HL-60 (cell line): ENCODE measurements around the gene TMCO2.

Experiments used
- DNase-seq, 2 experiments: peaks; one replicate each; pipeline ENCODE4 v3.0.0-alpha.2; 2010 to 2020; ENCODE audit warnings: low read depth in 1 of 2, low spot score in 1 of 2
- H3K27ac ChIP-seq: fragments of 250-450 bp; sonication (Bioruptor Pico); replicated peaks from 2 replicates; pipeline ENCODE4 v1.5.1; 2020; ENCODE audit warnings: mild to moderate bottlenecking, moderate library complexity
- H3K27me3 ChIP-seq: fragments of 250-450 bp; sonication (Bioruptor Pico); 2 replicates; pipeline ENCODE4 v1.5.1; 2021; ENCODE audit warnings: mild to moderate bottlenecking, moderate library complexity; ENCODE audit not compliant: insufficient read depth, poor library complexity, severe bottlenecking
- H3K4me3 ChIP-seq: replicated peaks from 2 replicates; pipeline ENCODE4 v1.5.1; 2011; ENCODE audit warnings: mild to moderate bottlenecking, control low read depth, low read length; ENCODE audit not compliant: insufficient read depth
- GABPA ChIP-seq: IDR thresholded peaks from 2 replicates; pipeline ENCODE4 v1.6.1; 2012; ENCODE audit warnings: low read depth
- POLR2AphosphoS5 ChIP-seq: IDR thresholded peaks from 2 replicates; pipeline ENCODE4 v1.6.1; 2012; ENCODE audit warnings: low read depth
- SPI1 ChIP-seq: IDR thresholded peaks from 2 replicates; pipeline ENCODE4 v1.6.1; 2012; ENCODE audit warnings: low read depth, mild to moderate bottlenecking, borderline replicate concordance
- TF ChIP-seq, protein P1 (sequence below): IDR thresholded peaks from 2 replicates; pipeline ENCODE4 v1.6.1; 2012; ENCODE audit warnings: low read depth; ENCODE audit not compliant: insufficient replicate concordance
- TF ChIP-seq, protein P2 (sequence below): IDR thresholded peaks from one replicate; pipeline ENCODE4 v1.5.1; 2011; ENCODE audit warnings: low read length, control low read depth, inconsistent platforms; ENCODE audit not compliant: insufficient read depth

Gene TMCO2

GRCh38 chr1:40273547-40274166 lies 25.9 kb downstream of the TMCO2 start:
- Histone ChIP-seq H3K4me3 (no peak overlapping the region), H3K27ac (no peak overlapping the region), H3K27me3 (no peaks in the 10 kb centered on the region)
- DNase-seq, result no peak
- TF ChIP-seq, protein P1, sequence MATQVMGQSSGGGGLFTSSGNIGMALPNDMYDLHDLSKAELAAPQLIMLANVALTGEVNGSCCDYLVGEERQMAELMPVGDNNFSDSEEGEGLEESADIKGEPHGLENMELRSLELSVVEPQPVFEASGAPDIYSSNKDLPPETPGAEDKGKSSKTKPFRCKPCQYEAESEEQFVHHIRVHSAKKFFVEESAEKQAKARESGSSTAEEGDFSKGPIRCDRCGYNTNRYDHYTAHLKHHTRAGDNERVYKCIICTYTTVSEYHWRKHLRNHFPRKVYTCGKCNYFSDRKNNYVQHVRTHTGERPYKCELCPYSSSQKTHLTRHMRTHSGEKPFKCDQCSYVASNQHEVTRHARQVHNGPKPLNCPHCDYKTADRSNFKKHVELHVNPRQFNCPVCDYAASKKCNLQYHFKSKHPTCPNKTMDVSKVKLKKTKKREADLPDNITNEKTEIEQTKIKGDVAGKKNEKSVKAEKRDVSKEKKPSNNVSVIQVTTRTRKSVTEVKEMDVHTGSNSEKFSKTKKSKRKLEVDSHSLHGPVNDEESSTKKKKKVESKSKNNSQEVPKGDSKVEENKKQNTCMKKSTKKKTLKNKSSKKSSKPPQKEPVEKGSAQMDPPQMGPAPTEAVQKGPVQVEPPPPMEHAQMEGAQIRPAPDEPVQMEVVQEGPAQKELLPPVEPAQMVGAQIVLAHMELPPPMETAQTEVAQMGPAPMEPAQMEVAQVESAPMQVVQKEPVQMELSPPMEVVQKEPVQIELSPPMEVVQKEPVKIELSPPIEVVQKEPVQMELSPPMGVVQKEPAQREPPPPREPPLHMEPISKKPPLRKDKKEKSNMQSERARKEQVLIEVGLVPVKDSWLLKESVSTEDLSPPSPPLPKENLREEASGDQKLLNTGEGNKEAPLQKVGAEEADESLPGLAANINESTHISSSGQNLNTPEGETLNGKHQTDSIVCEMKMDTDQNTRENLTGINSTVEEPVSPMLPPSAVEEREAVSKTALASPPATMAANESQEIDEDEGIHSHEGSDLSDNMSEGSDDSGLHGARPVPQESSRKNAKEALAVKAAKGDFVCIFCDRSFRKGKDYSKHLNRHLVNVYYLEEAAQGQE, result no peak
- TF ChIP-seq SPI1, result no peak
- no peak for TF ChIP-seq POLR2AphosphoS5
- no peak for TF ChIP-seq GABPA
- TF ChIP-seq, protein P2, sequence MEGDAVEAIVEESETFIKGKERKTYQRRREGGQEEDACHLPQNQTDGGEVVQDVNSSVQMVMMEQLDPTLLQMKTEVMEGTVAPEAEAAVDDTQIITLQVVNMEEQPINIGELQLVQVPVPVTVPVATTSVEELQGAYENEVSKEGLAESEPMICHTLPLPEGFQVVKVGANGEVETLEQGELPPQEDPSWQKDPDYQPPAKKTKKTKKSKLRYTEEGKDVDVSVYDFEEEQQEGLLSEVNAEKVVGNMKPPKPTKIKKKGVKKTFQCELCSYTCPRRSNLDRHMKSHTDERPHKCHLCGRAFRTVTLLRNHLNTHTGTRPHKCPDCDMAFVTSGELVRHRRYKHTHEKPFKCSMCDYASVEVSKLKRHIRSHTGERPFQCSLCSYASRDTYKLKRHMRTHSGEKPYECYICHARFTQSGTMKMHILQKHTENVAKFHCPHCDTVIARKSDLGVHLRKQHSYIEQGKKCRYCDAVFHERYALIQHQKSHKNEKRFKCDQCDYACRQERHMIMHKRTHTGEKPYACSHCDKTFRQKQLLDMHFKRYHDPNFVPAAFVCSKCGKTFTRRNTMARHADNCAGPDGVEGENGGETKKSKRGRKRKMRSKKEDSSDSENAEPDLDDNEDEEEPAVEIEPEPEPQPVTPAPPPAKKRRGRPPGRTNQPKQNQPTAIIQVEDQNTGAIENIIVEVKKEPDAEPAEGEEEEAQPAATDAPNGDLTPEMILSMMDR, result no peak

GRCh38 chr1:40274331-40274730 lies 26.6 kb downstream of the TMCO2 start:
- H3K27me3 ChIP-seq, result no peaks in the 10 kb centered on the region
- no peak overlapping the region for H3K4me3 ChIP-seq
- no peak overlapping the region for H3K27ac ChIP-seq
- no peak for DNase-seq
- TF ChIP-seq, protein P1, result no peak
- TF ChIP-seq GABPA (no peak), POLR2AphosphoS5 (no peak), SPI1 (no peak)
- TF ChIP-seq, protein P2, result no peak

- no peak overlapping the region for H3K27ac ChIP-seq
Observed at GRCh38 chr1:40276122-40276521, 28.4 kb downstream of the TMCO2 start.

More at GRCh38 chr1:40276122-40276521, 28.4 kb downstream of the TMCO2 start:
- DNase-seq, result no peak
- Histone ChIP-seq H3K27me3 (no peaks in the 10 kb centered on the region), H3K4me3 (no peak overlapping the region)
- TF ChIP-seq SPI1 (no peak), POLR2AphosphoS5 (no peak), GABPA (no peak)
- TF ChIP-seq, protein P2, result no peak
- TF ChIP-seq, protein P1, result no peak
